OCI-LY3 (cell line): ENCODE measurements around the gene UBQLN4.

Source experiments
- H2AFZ ChIP-seq: fragments of 200-600, 300-600 bp; shearing (Covaris generic); 2 replicates; pipeline ENCODE4 v1.6.0; 2014; ENCODE audit warnings: antibody characterized with exemption, low read depth, low read length
- H3K27ac ChIP-seq: fragments of 200-600, 300-600 bp; sonication (generic); 2 replicates; pipeline ENCODE4 v1.5.1; 2014; ENCODE audit warnings: mild to moderate bottlenecking, low read length, moderate library complexity, mixed read lengths
- H3K27me3 ChIP-seq: fragments of 200-600, 300-600 bp; sonication (generic); 2 replicates; pipeline ENCODE4 v1.6.1; 2014; ENCODE audit warnings: low read depth, low read length, mixed read lengths
- H3K36me3 ChIP-seq: fragments of 200-600, 300-600 bp; sonication (generic); replicated peaks from 2 replicates; pipeline ENCODE3; 2014; ENCODE audit warnings: low read depth, low read length, mixed read lengths
- H3K4me1 ChIP-seq: fragments of 300-600, 200-600 bp; sonication (generic); 2 replicates; pipeline ENCODE4 v1.6.1; 2014; ENCODE audit warnings: low read length, mixed read lengths
- H3K4me2 ChIP-seq: fragments of 200-600, 300-600 bp; sonication (generic); 2 replicates; pipeline ENCODE4 v1.6.1; 2014; ENCODE audit warnings: low read length, mixed read lengths
- H3K4me3 ChIP-seq: fragments of 300-600, 200-600 bp; sonication (generic); 2 replicates; pipeline ENCODE4 v1.5.1; 2014; ENCODE audit warnings: antibody characterized with exemption, mild to moderate bottlenecking, low read length, moderate library complexity
- H3K79me2 ChIP-seq: fragments of 300-600, 200-600 bp; shearing (Covaris generic); 2 replicates; pipeline ENCODE4 v1.6.1; 2014; ENCODE audit warnings: mild to moderate bottlenecking, low read length, mixed read lengths
- H3K9ac ChIP-seq: fragments of 300-600, 200-600 bp; shearing (Covaris generic); 2 replicates; pipeline ENCODE4 v1.6.0; 2014; ENCODE audit warnings: mild to moderate bottlenecking, low read length, moderate library complexity
- H3K9me3 ChIP-seq: fragments of 200-600, 300-600 bp; shearing (Covaris generic); 2 replicates; pipeline ENCODE4 v1.6.1; 2014; ENCODE audit warnings: low read length, mixed read lengths; ENCODE audit not compliant: insufficient read depth
- H4K20me1 ChIP-seq: fragments of 200-600, 300-600 bp; sonication (generic); 2 replicates; pipeline ENCODE4 v1.6.1; 2016; ENCODE audit warnings: low read length, mixed read lengths; ENCODE audit not compliant: insufficient read depth
- EZH2phosphoT487 ChIP-seq: fragments of 200-600 bp; shearing (Covaris generic); IDR thresholded peaks from 2 replicates; pipeline ENCODE4 v1.6.1; 2018; ENCODE audit warnings: antibody characterized with exemption, mixed run types, low read depth
- TF ChIP-seq, protein P1 (sequence below): fragments of 200-600, 300-600 bp; sonication (generic); IDR thresholded peaks from 2 replicates; pipeline ENCODE4 v1.5.1; 2014; ENCODE audit warnings: antibody characterized with exemption, low read length, low read depth

The UBQLN4 gene

DNA sequence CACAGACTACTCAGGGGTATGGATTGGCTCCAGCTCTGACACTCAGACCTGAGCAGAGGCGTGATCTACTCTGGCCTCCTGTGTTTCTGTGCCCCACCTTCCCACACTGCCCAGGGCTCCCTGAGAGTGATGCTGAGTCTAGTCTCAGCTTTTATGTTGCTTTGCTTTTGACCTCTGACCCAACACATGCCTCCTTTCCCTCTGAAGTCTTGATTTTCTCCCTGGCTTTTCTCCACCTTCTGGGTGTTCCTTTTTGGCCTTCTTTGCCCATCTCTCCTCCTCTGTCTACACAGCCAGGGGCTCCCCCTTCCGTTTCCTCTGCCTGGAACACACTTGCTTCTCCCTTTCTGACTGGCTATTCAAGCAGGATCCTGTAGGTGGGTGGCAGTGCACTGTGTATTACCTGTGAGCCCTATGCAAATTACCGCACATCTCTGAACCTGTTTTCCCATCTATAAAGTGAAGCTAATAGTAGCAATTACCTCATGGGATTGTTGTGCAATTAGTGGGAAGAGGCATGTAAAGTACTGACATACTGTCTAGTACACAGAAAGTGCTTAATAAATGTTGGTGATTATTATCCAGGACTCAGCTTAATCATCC is 42.4 kb upstream of the UBQLN4 start:
- peak overlapping the region; percentile 92 for H3K4me2 ChIP-seq
- no peaks in the 10 kb centered on the region for H3K36me3 ChIP-seq
- no peaks in the 10 kb centered on the region for H3K9me3 ChIP-seq
- no peak overlapping the region; the same call in 1 of the 2 replicates for H3K4me3 ChIP-seq
- H3K79me2 ChIP-seq: no peaks in the 10 kb centered on the region
- no peak overlapping the region for H3K9ac ChIP-seq
- H3K27me3 ChIP-seq: peaks cover 27% of the 10 kb centered on the region
- H2AFZ ChIP-seq: no peak overlapping the region
- H3K27ac ChIP-seq: no peak overlapping the region
- H3K4me1 ChIP-seq: peaks cover 32% of the 10 kb centered on the region
- no peak for TF ChIP-seq EZH2phosphoT487
- TF ChIP-seq, protein P1, sequence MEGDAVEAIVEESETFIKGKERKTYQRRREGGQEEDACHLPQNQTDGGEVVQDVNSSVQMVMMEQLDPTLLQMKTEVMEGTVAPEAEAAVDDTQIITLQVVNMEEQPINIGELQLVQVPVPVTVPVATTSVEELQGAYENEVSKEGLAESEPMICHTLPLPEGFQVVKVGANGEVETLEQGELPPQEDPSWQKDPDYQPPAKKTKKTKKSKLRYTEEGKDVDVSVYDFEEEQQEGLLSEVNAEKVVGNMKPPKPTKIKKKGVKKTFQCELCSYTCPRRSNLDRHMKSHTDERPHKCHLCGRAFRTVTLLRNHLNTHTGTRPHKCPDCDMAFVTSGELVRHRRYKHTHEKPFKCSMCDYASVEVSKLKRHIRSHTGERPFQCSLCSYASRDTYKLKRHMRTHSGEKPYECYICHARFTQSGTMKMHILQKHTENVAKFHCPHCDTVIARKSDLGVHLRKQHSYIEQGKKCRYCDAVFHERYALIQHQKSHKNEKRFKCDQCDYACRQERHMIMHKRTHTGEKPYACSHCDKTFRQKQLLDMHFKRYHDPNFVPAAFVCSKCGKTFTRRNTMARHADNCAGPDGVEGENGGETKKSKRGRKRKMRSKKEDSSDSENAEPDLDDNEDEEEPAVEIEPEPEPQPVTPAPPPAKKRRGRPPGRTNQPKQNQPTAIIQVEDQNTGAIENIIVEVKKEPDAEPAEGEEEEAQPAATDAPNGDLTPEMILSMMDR: no peak
- H4K20me1 ChIP-seq: peaks cover 6% of the 10 kb centered on the region

GRCh38 chr1:156091610-156092009 is 38.0 kb upstream of the UBQLN4 start:
- no peak overlapping the region for H3K4me2 ChIP-seq
- H3K9ac ChIP-seq: no peak overlapping the region
- H3K4me1 ChIP-seq: peaks cover 12% of the 10 kb centered on the region
- no peak overlapping the region for H2AFZ ChIP-seq
- H3K27ac ChIP-seq: no peak overlapping the region
- H3K4me3 ChIP-seq: no peak overlapping the region
- no peaks in the 10 kb centered on the region for H3K36me3 ChIP-seq
- no peaks in the 10 kb centered on the region for H3K79me2 ChIP-seq
- H3K9me3 ChIP-seq: no peaks in the 10 kb centered on the region
- peaks cover 22% of the 10 kb centered on the region for H3K27me3 ChIP-seq
- H4K20me1 ChIP-seq: 0 out of 2 replicates have a peak, but pooled peaks cover under 1% of the 10 kb centered on the region
- TF ChIP-seq, protein P1: no peak
- no peak for TF ChIP-seq EZH2phosphoT487

DNA sequence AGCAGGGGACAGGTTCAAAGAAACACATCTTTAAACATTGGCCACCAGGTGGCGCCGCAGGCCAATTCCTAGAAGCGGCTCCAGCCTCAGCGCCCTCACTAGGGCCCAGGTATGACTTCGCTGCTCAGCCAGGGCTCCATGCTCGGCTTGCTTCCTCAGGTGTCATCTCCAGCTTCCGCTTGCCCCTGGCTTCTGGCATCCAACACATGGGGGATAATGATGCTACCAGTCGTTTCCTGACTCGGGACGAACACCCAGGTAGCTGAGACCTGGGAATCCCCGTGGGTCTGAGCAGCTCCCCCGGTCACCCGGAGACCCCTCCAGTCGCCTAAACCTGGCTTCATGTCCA is 37.2 kb upstream of the UBQLN4 start:
- Histone ChIP-seq H3K27ac (no peak overlapping the region), H3K9me3 (no peaks in the 10 kb centered on the region), H3K27me3 (peaks cover 28% of the 10 kb centered on the region), H2AFZ (no peak overlapping the region), H3K9ac (no peak overlapping the region), H3K4me3 (no peak overlapping the region), H3K36me3 (no peaks in the 10 kb centered on the region), H3K79me2 (no peaks in the 10 kb centered on the region), H3K4me2 (no peak overlapping the region), H4K20me1 (no peaks in the 10 kb centered on the region), H3K4me1 (peaks cover 4% of the 10 kb centered on the region)
- TF ChIP-seq EZH2phosphoT487: no peak
- TF ChIP-seq, protein P1: peak; percentile 95

GRCh38 chr1:156090138-156090839 is 36.7 kb upstream of the UBQLN4 start:
- Histone ChIP-seq H3K27ac (no peak overlapping the region), H3K4me1 (no peaks in the 10 kb centered on the region), H3K9me3 (no peaks in the 10 kb centered on the region), H3K36me3 (no peaks in the 10 kb centered on the region), H3K27me3 (peaks cover 28% of the 10 kb centered on the region), H4K20me1 (no peaks in the 10 kb centered on the region), H3K4me2 (no peak overlapping the region), H3K4me3 (no peak overlapping the region), H3K9ac (no peak overlapping the region), H2AFZ (no peak overlapping the region), H3K79me2 (no peaks in the 10 kb centered on the region)
- TF ChIP-seq, protein P1: no peak
- no peak for TF ChIP-seq EZH2phosphoT487
